Fibroblast of lung (primary cell): Measurements from ENCODE around the gene PVRIG.

Source experiments
- CTCF ChIP-seq, 2 donors: IDR thresholded peaks in 1 of 2; conservative IDR thresholded peaks in 1 of 2; 1 replicate in 1 of 2; 2 replicates in 1 of 2; pipeline ENCODE4 v1.5.1; 2011 to 2012; ENCODE audit warnings: low read length in 2 of 2, control low read depth in 1 of 2, inconsistent platforms in 1 of 2, low read depth in 1 of 2, mild to moderate bottlenecking in 1 of 2
- EZH2 ChIP-seq: IDR thresholded peaks from 2 replicates; pipeline ENCODE4 v1.5.1; 2012; ENCODE audit warnings: low read length, control low read depth, mild to moderate bottlenecking; ENCODE audit errors: missing control alignments

GRCh38 chr7:100176096-100177044 lies 43.4 kb upstream of the PVRIG start:
- TF ChIP-seq CTCF (conservative IDR thresholded peaks at IDR 0.05 in 1 of 2, IDR thresholded peaks at IDR 0.05 in 1 of 2; ENCODE audit: low read depth in 1 of 2, low read length in 2 of 2): no peak
- no peak for TF ChIP-seq EZH2
